ENCODE measurements around the gene UVRAG. TPM values are rescaled to one million over a fixed set of nuclear protein-coding genes. Genes with fewer than 3 reads are reported as not detected.

The UVRAG gene
- total and polyA plus RNA-seq, 8 donors = 4.7 to 55.5 (median 20.5) TPM

- peaks cover 8 to 57% (median 56%) of the 10 kb centered on the region in 4 donors for H3K36me3 ChIP-seq
- H3K4me1 ChIP-seq = no peaks in the 10 kb centered on the region
- WGBS, 5 donors = 92 to 99% (median 98%) methylated on average over 3 of the region's 3 CpGs
- H3K27ac ChIP-seq = no peak overlapping the region
- DNase-seq = no peak
- no peaks in the 10 kb centered on the region for H3K9me3 ChIP-seq
- no peaks in the 10 kb centered on the region for H3K27me3 ChIP-seq
- no peak for TF ChIP-seq POLR2AphosphoS5 (IDR thresholded peaks at IDR 0.05)
- TF ChIP-seq EP300 (IDR thresholded peaks at IDR 0.05) = no peak
- TF ChIP-seq POLR2A (IDR thresholded peaks at IDR 0.05) = no peak
- no peak for TF ChIP-seq CTCF (IDR thresholded peaks at IDR 0.05)
- intact Hi-C loops (cut with DNase I; ENCODE audit: low total_unique reads) = no loop called here
- no peak overlapping the region for H3K4me3 ChIP-seq
Measured at GRCh38 chr11:76005756-76006155, 190.7 kb downstream of the UVRAG start.

- Histone ChIP-seq H3K4me3 (no peak overlapping the region), H3K27ac (no peak overlapping the region), H3K4me1 (no peaks in the 10 kb centered on the region), H3K27me3 (no peaks in the 10 kb centered on the region), H3K9me3 (no peaks in the 10 kb centered on the region), H3K36me3 (peaks cover 8 to 57% (median 52%) of the 10 kb centered on the region in 4 donors)
- TF ChIP-seq CTCF (IDR thresholded peaks at IDR 0.05) (no peak), EP300 (IDR thresholded peaks at IDR 0.05) (no peak), POLR2AphosphoS5 (IDR thresholded peaks at IDR 0.05) (no peak), POLR2A (IDR thresholded peaks at IDR 0.05) (no peak)
- no peak for DNase-seq
- intact Hi-C loops (cut with DNase I; ENCODE audit: low total_unique reads) = no loop called here
- WGBS, 5 donors = 96 to 100% (median 97%) methylated on average over 2 of the region's 2 CpGs
Measured at GRCh38 chr11:76007166-76007565, 192.2 kb downstream of the UVRAG start.

DNA sequence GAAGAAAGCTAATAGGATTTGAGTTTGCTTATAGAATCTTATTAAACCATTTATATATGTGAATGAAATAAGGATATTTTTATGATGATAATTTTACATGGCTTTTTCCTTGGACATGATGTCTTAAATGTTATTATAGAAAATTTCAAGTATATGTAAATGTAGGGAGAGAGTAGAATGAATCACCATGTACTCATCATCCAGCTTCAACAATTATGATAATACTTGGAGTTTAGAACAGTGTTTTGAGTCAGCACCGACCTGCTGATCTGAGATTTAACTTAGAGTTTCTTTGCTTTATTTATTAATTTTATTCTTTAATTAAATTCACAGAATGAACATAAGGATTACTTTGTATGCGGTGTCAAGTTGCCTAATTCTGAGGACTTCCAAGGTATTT lies 193.5 kb downstream of the UVRAG start:
- Histone ChIP-seq H3K4me1 (no peaks in the 10 kb centered on the region), H3K9me3 (no peaks in the 10 kb centered on the region), H3K27ac (no peak overlapping the region), H3K27me3 (no peaks in the 10 kb centered on the region), H3K36me3 (peaks cover 8 to 57% (median 51%) of the 10 kb centered on the region in 4 donors), H3K4me3 (no peak overlapping the region)
- TF ChIP-seq POLR2A (IDR thresholded peaks at IDR 0.05) (no peak), CTCF (IDR thresholded peaks at IDR 0.05) (no peak), EP300 (IDR thresholded peaks at IDR 0.05) (no peak), POLR2AphosphoS5 (IDR thresholded peaks at IDR 0.05) (no peak)
- intact Hi-C loops (cut with DNase I; ENCODE audit: low total_unique reads) = no loop called here
- no peak for DNase-seq
- WGBS, 5 donors = 94 to 99% (median 97%) methylated on average over 2 of the region's 2 CpGs

DNA sequence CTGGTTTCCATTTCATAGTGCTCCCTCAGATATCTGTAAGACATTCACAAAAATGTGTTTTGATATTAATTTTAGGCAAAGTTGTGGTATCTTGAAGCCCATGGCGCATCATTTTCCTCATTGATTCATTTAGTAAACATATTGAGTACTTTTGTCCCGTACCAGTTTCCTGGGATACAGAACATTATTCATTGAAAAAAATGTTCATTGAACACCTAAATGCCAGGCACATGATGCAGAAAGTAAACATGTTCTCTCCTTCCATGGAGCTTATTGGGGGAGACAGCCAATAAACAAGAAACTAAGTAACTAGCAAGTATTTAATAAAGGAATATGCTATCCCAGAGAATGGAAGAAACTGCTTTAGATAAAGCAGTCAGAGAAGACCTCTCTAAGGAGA lies 195.0 kb downstream of the UVRAG start:
- Histone ChIP-seq H3K4me1 (no peaks in the 10 kb centered on the region), H3K9me3 (no peaks in the 10 kb centered on the region), H3K36me3 (peaks cover 7 to 44% (median 38%) of the 10 kb centered on the region in 4 donors), H3K27me3 (no peaks in the 10 kb centered on the region), H3K27ac (no peak overlapping the region), H3K4me3 (no peak overlapping the region)
- intact Hi-C loops (cut with DNase I; ENCODE audit: low total_unique reads) = no loop called here
- WGBS, 5 donors = 90 to 95% (median 93%) methylated on average over 2 of the region's 2 CpGs
- no peak for DNase-seq
- TF ChIP-seq CTCF (IDR thresholded peaks at IDR 0.05) (no peak), POLR2AphosphoS5 (IDR thresholded peaks at IDR 0.05) (no peak), EP300 (IDR thresholded peaks at IDR 0.05) (no peak), POLR2A (IDR thresholded peaks at IDR 0.05) (no peak)

Data from stomach (tissue), 9 donors.